Muscle of leg (tissue), 11 donors: ENCODE measurements around the gene ABCF2. TPM values are rescaled to one million over a fixed set of nuclear protein-coding genes. Genes with fewer than 3 reads are reported as not detected.
A peak's percentile ranks its signal among the peaks of the same experiment; 100 is the strongest.

Experiments used
- DNase-seq: peaks from one replicate; pipeline ENCODE4 v3.0.0; 2013
- H3K27ac ChIP-seq: one replicate; pipeline ENCODE4 v1.5.1; 2013; ENCODE audit warnings: mild to moderate bottlenecking, low read length, control low read depth
- H3K27me3 ChIP-seq: one replicate; pipeline ENCODE4 v1.6.1; 2013; ENCODE audit warnings: low read length; ENCODE audit not compliant: control insufficient read depth, insufficient read depth
- H3K36me3 ChIP-seq: one replicate; pipeline ENCODE4 v1.6.1; 2013; ENCODE audit warnings: low read length; ENCODE audit not compliant: control insufficient read depth, insufficient read depth
- H3K4me1 ChIP-seq: one replicate; pipeline ENCODE4 v1.6.1; 2013; ENCODE audit warnings: low read length; ENCODE audit not compliant: control insufficient read depth, insufficient read depth
- H3K4me3 ChIP-seq: one replicate; pipeline ENCODE4 v1.5.1; 2013; ENCODE audit warnings: low read length, control low read depth
- H3K9me3 ChIP-seq: replicated peaks from 2 replicates; pipeline ENCODE4 v1.6.1; 2013; ENCODE audit warnings: low read depth, low read length; ENCODE audit not compliant: control insufficient read depth
- WGBS: methylation state at CpG from one replicate; pipeline ENCODE4 v1.1.5; 2013; ENCODE audit warnings: missing lambda C conversion rate; ENCODE audit not compliant: insufficient coverage; 5-methylcytosine and 5-hydroxymethylcytosine counted together
- polyA plus RNA-seq, 8 donors: library from polyadenylated mRNA; unstranded; fragments of 120-200 nt; gene quantifications; one replicate each; pipeline versions ENCODE4 v1.2.1 to v1.2.3, GENCODE V29; 2013; ENCODE audit warnings: inconsistent platforms in 1 of 8, low replicate concordance in 1 of 8; ENCODE audit not compliant: insufficient read length in 8 of 8, insufficient read depth in 1 of 8
- total RNA-seq: library from RNA; stranded (reverse); fragments of 120-200 nt; gene quantifications from one replicate; pipeline ENCODE4 v1.2.4, GENCODE V29; 2013

ABCF2 gene
- total and polyA plus RNA-seq, 9 donors = 17.3 to 21.1 (median 18.5) TPM

- 82% methylated on average over 40 of the region's 44 CpGs for WGBS
- DNase-seq = no peak
- no peaks in the 10 kb centered on the region for H3K27me3 ChIP-seq
- no peak overlapping the region for H3K4me3 ChIP-seq
- peaks cover 26% of the 10 kb centered on the region for H3K4me1 ChIP-seq
- no peaks in the 10 kb centered on the region for H3K9me3 ChIP-seq
- no peak overlapping the region for H3K27ac ChIP-seq
- peaks cover 81% of the 10 kb centered on the region for H3K36me3 ChIP-seq
Measured at GRCh38 chr7:151237244-151238189, 10.5 kb upstream of the ABCF2 start.

GRCh38 chr7:151236406-151236805 lies 9.4 kb upstream of the ABCF2 start:
- peaks cover 70% of the 10 kb centered on the region for H3K36me3 ChIP-seq
- peaks cover 31% of the 10 kb centered on the region for H3K4me1 ChIP-seq
- no peak for DNase-seq
- H3K27me3 ChIP-seq = no peaks in the 10 kb centered on the region
- H3K27ac ChIP-seq = no peak overlapping the region
- H3K4me3 ChIP-seq = no peak overlapping the region
- no peaks in the 10 kb centered on the region for H3K9me3 ChIP-seq
- WGBS = 81% methylated on average over 12 of the region's 13 CpGs

GRCh38 chr7:151235091-151235787 lies 8.2 kb upstream of the ABCF2 start:
- no peaks in the 10 kb centered on the region for H3K27me3 ChIP-seq
- H3K9me3 ChIP-seq = no peaks in the 10 kb centered on the region
- H3K4me1 ChIP-seq = peaks cover 29% of the 10 kb centered on the region
- no peak for DNase-seq
- peaks cover 59% of the 10 kb centered on the region for H3K36me3 ChIP-seq
- no peak overlapping the region for H3K4me3 ChIP-seq
- no peak overlapping the region for H3K27ac ChIP-seq
- WGBS = 88% methylated on average over 22 of the region's 28 CpGs

GRCh38 chr7:151233804-151234203 lies 6.8 kb upstream of the ABCF2 start:
- H3K27ac ChIP-seq = no peak overlapping the region
- H3K4me3 ChIP-seq = no peak overlapping the region
- 71% methylated on average over 6 of the region's 9 CpGs for WGBS
- no peak for DNase-seq
- peaks cover 44% of the 10 kb centered on the region for H3K36me3 ChIP-seq
- H3K4me1 ChIP-seq = peaks cover 29% of the 10 kb centered on the region
- H3K27me3 ChIP-seq = no peaks in the 10 kb centered on the region
- H3K9me3 ChIP-seq = no peaks in the 10 kb centered on the region

- H3K36me3 ChIP-seq = peaks cover 37% of the 10 kb centered on the region
- peak overlapping the region; percentile 91 for H3K4me3 ChIP-seq
- WGBS = 3% methylated on average over 26 of the region's 36 CpGs
- peaks cover 29% of the 10 kb centered on the region for H3K4me1 ChIP-seq
- H3K27ac ChIP-seq = peak overlapping the region; percentile 74
- H3K9me3 ChIP-seq = no peaks in the 10 kb centered on the region
- no peaks in the 10 kb centered on the region for H3K27me3 ChIP-seq
- DNase-seq = peak; percentile 43
Measured at GRCh38 chr7:151232917-151233701, 6.1 kb upstream of the ABCF2 start.

- Histone ChIP-seq H3K4me3 (peak within 1 kb of the TSS; percentile 91), H3K27ac (peak within 1 kb of the TSS; percentile 74), H3K9me3 (no peaks in the 10 kb centered on the region), H3K4me1 (peaks cover 26% of the 10 kb centered on the region), H3K27me3 (no peaks in the 10 kb centered on the region), H3K36me3 (peaks cover 29% of the 10 kb centered on the region)
- WGBS = under 1% methylated on average over 78 of the region's 79 CpGs
- DNase-seq = peak; percentile 94
Measured at GRCh38 chr7:151232091-151232916, 5.3 kb upstream of the ABCF2 start, which contains the start of gene CHPF2. Gene CHPF2 (plus strand): TSS chr7:151232483. CDS start chr7:151234012, 1,529 bp downstream.

GRCh38 chr7:151231080-151231479 lies 4.1 kb upstream of the ABCF2 start:
- H3K36me3 ChIP-seq = peaks cover 17% of the 10 kb centered on the region
- H3K4me1 ChIP-seq = peaks cover 29% of the 10 kb centered on the region
- H3K9me3 ChIP-seq = no peaks in the 10 kb centered on the region
- H3K27me3 ChIP-seq = no peaks in the 10 kb centered on the region
- WGBS = no CpG with 5 or more reads among the region's 1 CpG
- no peak for DNase-seq
- H3K4me3 ChIP-seq = no peak overlapping the region
- H3K27ac ChIP-seq = no peak overlapping the region

GRCh38 chr7:151229249-151229648 lies 2.2 kb upstream of the ABCF2 start:
- H3K36me3 ChIP-seq = peaks cover 16% of the 10 kb centered on the region
- DNase-seq = no peak
- peaks cover 32% of the 10 kb centered on the region for H3K4me1 ChIP-seq
- no peak overlapping the region for H3K27ac ChIP-seq
- no peaks in the 10 kb centered on the region for H3K9me3 ChIP-seq
- no peak overlapping the region for H3K4me3 ChIP-seq
- no peaks in the 10 kb centered on the region for H3K27me3 ChIP-seq
- WGBS = no CpG with 5 or more reads among the region's 10 CpGs
